Tongue (tissue), 2 donors: ENCODE data around the gene ELP2. TPM values are rescaled to one million over a fixed set of nuclear protein-coding genes. Genes with fewer than 3 reads are reported as not detected.
"Not testable (repeated sequence)": the region's sequence is repeated elsewhere in the genome, so short reads cannot be mapped to it uniquely, and the experiment has no call there.

Experiments used
- DNase-seq: peaks from one replicate; pipeline ENCODE4 v3.0.0-alpha.2; 2015
- total RNA-seq: library from RNA; depleted of rRNA; stranded (reverse); fragments of >200 nt; gene quantifications from one replicate; pipeline ENCODE4 v1.2.3, GENCODE V29; 2014

The ELP2 gene
- total RNA-seq, 1 donor from 2014 or later, result 96.2 TPM

DNA sequence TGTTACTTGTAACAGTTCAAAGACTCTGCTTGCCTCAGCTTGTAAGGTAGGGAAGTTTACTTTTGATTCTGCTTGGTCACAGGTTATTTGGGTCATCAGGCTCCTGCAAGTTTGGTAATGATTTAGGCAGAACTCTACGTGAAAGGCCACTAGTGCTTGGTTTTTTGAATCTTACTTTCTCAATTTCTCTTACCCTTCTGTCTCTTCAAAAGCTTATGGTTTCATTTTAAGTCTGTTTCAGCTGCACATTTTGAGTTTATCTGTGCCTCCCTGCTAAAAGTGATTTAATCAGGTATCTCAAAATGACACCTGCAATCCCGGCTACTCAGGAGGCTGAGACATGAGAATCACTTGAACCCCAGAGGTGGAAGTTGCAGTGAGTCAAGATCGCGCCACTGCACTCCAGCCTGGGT lies 31.3 kb downstream of the ELP2 start:
- DNase-seq, result no peak

DNA sequence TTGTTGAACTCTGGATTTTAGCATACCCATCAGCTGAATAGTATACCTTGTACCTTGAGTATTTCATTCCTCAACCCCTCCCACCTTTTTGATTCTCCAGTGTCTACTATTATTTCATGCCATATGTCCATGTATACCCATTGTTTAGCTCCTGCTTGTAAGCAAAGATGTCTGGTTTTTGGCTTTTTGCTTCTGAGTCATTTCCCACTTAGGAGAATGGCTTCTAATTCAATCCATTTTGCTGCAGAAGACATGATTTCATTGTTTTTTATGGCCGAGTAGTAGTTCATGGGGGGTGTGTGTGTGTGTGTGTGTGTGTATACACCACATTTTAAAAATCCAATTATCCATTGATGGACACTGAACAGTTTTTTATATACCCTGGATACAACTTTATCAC lies 33.3 kb downstream of the ELP2 start:
- no peak for DNase-seq

DNA sequence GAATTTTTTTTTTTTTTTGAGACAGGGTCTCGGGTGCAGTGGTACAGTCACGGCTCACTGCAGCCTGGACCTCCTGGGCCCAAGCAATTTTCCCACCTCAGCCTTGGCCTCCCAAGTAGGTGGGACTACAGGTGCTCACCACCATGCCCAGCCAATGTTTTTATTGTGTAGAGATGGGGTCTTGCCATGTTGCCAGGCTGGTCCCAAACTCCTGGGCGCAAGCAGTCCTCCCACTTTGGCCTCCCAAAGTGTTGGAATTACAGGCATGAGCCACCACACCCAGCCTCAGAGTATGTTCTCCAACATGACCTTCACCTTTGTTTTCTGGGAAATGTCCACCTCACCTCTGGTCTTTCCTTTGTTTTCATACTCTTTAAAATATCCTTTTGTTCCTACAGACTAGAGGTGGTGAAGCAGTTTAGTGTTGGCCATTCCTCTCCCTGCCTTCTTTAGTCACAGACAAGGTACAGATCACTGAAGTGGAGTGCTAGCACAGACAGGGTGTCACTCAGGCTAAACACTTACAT lies 38.1 kb downstream of the ELP2 start:
- no peak for DNase-seq

DNA sequence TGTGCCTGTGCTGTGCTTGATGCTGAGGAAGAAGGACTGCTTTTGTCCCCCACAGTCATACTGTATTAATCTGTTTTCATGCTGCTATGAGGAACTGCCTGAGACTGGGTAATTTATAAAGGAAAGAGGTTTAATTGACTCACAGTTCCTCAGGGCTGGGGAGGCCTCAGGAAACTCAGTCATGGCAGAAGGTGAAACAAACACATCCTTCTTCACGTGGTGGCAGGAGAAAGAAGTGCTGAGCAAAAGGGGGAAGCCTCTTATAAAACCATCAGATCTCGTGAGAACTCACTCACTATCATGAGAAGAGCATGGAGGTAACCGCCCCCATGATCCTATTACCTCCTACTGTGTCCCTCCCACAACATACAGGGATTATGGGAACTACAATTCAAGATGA lies 38.6 kb downstream of the ELP2 start:
- DNase-seq, result not testable (repeated sequence)

DNA sequence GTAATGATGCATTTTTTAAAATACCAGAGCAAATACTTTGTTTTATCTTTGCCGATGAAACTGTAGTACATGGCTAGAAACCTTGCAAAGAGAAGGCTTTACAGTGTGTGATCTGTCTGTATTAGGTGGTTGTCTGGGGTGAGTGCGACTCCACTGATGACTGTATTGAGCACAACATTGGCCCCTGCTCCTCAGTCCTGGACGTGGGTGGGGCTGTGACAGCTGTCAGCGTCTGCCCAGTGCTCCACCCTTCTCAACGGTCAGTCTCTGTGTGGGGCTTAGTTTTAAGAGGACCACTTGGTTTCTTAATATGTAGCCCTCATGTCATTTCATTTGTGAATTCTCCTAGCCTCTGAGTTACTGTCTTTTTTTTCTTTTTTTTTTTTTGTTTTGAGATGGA lies 40.2 kb downstream of the ELP2 start:
- no peak for DNase-seq

DNA sequence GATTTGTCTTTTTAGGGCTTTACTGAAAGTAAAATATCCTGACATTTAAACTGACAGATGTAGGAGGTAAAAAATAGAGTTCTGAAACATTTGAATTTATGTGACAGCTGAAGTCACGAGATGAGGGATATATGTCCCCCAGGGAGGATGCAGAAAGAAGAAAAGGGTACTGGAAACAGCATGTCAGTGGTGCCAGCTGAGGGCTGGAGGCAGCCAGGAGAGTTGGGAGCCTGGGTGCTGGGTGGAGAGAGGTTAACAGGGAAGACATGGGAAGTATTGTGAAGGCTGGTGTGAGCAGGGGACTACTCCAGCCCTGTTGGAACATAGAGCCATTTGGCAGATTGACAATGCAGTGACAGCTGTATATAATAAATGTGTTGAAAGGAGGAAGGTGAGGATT lies 45.8 kb downstream of the ELP2 start:
- no peak for DNase-seq

DNA sequence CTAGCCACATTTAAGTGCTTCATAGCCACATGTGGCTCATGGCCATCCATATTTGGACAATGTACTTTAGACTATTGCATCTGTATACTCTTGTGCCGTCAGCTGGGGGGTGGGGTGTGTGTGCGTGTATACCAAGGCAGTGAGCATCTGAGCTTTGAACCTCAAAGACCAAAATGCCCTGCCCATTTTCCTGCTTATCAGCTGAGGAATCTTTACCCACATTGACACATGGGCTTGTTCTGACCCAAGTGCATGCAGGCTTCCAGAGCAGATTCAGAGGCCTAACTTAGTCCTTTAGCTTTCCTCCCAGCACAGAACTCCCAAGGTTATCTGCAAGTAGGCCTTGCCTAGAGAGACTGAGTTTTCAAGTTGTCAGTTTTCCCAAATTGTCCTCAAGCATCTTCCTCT lies 46.5 kb downstream of the ELP2 start:
- no peak for DNase-seq

DNA sequence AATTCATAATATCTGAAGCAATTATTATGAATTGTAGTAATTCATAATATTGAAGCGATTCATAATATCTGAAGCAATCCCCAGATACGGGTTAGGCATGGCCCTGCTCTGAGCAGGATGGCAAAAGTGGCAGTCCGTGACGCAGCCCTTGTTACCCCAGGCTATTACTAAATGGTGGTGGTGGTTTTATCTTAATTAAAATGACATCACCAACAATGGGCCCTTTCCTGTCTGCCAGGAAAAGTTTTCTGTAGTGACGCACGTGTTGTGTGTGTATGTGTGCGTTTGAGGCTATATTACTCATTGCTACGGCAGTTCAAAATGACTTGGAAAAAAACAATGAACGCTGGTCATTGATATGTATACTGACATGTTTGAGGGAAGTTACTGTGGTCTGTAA lies 47.0 kb downstream of the ELP2 start:
- DNase-seq, result no peak

DNA sequence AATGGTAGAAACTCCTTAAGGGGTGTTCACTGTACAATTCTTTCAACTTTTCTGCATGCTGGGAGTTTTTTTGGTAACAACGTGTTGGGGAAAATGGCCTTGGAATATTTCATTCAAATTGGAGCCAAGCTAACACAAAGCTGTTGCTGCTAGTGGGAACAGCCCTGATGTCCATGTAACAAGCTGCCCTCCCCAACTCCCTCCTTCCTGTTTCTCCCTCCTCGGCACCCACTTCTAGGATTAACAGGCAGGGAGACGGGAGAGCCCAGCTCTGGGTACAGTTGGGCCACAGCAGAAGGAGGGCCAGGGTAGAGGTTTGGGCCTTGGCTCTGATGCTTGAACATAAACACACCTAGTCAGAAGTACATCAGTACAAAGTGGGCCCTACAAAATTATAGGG lies 48.2 kb downstream of the ELP2 start:
- DNase-seq, result no peak

DNA sequence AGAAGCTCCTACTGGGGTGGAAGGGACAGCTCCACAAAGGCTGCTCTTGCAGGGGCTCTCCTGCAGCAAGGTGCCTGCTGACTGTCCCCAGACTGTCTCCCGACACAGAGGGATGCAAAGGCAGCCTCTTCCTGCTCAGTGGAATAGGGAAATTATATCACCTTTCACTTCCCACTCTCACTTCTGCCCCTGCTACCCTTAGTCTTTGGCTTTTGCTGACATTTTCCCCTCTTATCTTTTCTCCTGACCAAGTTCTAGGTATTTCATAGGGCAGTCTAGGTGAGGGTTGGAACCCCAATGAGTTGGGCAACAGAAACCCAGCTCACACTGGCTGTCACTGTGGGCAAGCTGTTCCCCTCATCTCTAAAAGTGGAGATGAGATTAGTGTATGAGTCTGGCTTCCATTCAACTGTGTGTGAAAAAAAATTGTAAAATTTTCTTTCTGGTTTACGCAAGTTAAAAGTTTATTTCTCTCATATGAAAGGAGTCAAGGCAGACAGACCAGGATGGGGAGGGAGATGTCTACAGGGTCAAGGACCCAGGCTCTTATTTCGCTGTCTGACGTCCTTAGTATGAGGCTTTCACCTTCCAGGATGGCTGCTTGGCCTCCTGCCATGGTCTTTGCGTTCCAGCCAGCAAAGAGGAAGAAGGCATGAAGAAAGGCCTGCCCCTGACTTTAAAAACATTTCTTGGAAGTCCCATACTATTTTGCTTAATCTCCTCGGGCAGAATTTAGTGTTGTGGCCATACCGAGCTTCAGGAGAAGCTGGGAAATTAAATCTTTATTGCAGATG lies 50.1 kb downstream of the ELP2 start:
- DNase-seq, result peak; percentile 55

DNA sequence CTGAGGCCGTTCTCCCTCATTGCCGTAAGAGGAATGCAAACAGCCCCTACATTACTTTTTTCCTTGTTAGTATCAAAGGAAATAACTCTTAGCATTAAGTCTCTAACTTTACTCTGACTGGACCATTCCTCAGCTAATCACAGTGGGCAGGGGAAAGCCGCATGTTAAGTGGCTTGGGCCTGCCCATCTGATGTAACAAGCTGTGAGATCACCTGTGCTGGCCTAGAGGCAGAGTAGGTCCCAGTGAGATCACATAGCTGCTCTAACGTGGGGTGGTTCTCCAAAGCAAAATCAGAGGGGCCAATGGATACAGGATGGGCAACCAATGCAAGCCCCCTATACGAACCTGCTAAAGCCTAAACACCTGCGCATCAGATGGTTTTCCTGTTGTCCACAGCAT lies 51.7 kb downstream of the ELP2 start:
- DNase-seq, result no peak

DNA sequence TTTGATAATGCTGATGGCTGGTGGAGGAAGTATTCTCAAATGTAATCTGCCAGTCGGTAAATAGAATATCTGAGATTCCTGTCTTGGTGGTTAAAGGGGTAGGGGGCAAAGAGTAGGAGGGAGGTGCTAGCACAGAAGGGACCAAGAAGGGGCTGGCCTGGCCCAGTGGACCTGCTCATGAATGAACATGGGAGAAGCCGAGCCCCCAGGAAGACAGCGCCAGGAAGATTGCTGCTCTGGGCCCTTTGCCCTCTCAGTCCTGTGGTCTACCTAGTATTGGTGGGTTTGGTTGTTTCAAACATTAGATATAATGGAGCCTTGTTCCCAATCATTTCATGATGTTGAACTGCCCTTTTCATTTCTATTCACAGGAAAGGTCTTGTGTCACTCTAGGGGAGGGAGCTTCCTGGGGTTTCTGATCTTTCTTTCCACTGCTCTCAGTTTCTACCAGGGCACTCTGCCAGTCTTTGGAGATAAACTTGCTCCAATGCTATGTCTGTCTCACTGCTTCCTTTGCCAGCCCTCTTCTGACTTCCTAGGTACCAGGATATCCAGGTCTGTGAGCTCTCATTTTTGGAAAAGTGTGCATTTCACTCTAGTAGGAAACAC lies 52.3 kb downstream of the ELP2 start:
- no peak for DNase-seq

DNA sequence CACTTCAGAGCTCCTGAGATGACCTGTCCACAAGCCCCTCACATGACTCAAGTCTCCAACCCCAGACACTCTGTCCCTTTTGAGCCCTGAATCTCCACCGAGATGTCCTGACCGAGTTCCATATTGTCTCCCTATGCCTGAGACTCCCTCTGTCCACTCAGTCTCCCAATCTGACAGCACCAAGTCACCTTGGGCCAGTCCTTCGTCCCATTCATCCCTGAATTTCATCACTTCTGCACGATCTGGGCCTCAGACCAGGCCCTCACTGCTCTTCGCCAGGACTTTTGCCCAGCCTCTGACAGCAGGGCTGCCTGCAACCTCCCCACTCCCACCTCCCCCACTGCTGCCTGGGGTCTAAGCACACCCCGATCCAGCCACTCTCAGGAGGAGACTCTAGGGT lies 53.3 kb downstream of the ELP2 start:
- no peak for DNase-seq

DNA sequence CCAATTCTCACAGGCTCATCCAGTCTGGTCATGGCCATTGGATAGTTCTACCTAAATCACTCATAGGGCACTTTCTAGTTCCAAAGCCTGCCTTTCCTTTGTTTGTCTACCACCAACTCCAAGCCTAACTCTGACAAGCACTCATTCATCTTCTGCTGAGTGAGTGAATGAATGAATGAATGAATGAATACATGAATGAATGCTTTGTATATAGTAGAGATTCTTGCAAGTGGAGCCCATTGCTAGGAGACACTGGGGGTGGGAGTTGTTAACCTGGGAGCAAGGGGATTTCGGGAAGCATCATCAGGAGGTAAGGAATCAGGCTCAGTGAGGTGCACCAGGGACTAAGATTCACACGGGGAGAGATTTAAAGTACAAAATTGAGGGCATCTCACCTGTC lies 54.3 kb downstream of the ELP2 start:
- DNase-seq, result no peak

DNA sequence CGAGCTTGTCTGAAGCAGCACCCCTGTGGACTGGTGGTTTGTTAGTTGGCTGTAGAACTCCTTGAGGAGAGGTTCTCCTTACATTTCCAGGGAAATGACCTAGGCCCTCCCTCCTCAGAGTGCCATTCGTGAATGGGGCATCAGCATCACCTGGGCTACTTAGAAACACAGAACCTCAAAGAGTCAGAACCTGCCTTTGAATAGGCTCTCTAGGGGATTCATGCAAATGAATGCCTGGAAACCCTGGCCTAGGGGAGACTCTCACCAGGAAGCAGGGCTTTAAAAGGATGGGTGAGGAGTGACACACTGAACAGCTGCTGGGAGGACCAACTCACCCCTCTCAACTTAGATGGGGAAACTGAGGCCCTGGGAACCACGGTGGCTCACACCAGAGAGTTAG lies 55.5 kb downstream of the ELP2 start:
- no peak for DNase-seq

DNA sequence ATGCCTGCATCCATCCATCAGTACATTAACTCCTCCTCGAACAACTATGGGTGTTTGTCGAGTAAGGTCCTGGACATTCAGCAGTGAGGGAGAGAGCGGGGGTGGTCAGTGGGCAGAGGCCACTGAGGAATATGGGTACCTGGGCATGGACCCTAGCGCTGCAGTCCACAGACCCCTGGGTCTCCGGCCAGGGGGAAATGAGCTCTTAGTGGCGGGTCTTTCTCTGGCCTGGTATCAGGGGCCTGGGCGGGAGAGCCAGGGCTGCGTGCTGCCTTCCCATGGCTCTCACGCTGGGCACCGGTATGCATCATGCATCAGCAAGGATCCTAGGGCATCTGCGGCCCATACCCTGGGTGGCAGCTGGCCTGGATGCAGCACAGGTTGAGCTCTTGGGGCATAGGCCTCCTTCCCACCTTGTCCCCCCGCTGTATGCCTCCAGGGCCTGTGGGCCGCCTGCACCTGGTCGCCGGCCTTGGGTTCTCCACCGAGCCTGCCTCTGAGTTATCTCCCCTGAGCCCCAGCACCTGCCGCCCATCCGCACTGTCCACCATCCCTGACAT lies 56.3 kb downstream of the ELP2 start:
- no peak for DNase-seq

DNA sequence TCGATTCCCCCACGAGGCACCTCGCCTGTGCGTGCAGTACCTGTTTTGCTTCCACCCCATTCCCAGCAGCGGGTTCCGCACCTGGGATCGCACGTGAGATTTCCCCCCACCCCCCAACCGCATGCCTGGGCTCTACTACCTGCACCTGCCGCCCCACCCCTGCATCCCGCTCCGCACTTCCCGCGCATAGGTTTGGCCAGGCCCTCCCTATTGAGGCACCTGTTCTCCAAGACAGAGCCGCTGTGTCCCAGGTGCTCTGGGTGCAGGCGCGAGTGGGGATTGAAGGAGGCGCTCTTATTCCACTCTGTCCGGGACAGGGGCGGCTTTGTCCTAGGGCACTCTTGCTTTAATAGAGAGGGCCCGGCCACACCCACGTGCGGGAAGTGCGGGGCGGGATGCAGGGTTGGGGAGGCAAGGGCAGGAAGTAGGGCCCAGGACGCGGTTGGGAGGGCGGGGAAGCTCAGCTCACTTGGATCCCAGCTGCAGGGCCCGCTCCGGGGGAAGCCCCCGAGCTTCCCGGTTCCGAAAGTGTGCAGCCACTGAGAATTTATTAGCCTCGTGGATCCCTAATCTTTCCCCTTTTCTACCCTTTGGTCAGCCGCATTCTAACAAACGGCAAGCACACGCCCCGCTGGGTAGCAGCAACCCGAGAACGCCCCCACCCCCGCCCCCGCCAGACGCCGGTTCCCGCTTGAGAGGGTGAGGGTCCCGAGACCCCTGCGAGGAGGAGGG lies 56.9 kb downstream of the ELP2 start:
- DNase-seq, result peak; percentile 18

DNA sequence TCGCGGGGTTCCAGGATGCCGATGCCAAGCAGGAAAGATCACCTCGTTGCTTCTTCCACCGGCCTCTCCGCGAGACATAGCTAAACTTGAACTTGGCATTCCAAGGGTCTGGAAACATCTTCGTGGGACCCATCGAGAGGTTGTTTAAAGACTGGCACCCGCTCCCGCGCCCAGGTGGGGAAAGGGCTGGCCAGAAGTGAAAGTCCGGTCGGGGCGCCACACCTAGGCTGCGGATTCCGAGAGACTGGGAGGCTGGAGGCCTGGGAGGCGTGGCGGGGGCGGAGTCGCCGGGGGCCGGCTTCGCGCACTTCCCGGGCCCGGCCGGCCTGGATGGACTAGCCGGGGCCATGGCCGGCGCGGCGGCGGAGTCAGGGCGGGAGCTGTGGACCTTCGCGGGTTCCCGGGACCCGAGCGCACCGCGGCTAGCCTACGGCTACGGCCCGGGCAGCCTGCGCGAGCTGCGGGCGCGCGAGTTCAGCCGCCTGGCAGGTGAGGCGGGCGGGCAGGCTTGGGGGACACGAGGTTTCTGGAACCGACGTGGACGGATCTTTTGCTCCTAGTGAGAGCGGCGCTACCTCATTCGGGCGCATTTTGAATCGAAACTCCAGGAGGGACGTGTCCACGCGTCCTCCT lies 57.6 kb downstream of the ELP2 start, which contains the start of gene MOCOS:
Gene MOCOS, plus strand, starts transcription at position 305 of the 633 bp plus-strand sequence. Its CDS starts 43 bp downstream, at position 348.
- DNase-seq, result peak; percentile 66

DNA sequence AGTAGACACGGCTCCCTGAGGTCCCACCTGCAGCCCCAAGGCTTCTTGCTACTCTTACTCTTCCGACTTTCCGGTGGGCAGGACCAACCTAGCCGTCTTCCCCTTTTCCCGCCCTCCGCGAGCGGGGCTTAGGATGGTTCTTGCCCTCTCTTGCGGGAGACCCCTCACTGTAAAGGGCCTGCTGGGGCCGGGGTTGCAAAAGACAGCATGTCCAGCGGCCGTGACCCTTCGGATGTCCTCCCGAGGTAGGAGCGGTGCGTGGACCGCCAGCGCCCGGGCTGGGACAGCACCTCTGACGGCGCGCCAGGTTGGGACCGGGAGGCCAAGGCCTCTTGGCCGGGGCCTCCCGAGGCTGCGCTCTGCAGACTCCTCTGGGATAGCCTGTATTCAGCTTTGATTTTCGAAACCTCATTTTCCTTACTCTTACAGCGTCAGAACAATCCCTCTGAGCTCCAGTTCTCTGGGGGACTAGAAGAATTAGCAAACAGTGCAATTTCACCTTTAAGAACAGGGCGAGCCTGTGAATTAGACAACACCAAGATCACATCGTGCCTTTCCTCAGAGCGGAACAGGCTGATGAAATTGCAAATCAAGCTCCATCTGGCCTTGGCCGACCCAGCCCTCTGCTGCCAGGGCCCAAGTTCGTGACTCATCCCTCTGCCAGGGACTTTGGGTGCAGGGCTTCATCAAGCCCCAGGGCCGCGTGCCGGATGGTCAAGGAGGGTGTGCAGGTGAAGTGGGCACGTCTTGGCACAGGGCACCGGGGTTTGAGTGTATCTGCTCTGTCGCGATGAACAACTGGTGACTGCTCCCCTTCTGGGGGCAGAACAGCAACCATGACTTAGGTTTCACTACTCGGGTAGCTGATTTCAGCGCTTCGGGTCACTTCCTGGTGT lies 58.4 kb downstream of the ELP2 start:
- no peak for DNase-seq

DNA sequence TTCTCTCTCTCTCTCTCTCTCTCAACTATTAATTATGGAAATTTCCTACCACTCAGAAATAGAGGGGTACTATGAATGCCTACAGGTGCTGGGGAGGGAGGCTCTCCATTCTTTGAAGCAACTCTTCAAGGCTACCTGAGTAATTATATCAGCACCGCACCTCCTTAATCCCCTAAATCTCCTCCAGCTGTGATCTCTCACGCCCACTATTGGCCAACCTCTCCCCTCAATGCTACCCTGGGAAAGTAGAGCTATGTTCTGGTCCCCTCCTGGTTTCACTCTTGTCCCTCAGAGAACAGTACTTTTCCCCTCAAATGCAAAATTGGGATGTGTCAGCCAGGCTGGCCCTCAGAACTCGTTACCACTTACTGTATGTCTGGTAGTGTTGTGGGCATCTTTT lies 59.2 kb downstream of the ELP2 start:
- DNase-seq, result no peak

DNA sequence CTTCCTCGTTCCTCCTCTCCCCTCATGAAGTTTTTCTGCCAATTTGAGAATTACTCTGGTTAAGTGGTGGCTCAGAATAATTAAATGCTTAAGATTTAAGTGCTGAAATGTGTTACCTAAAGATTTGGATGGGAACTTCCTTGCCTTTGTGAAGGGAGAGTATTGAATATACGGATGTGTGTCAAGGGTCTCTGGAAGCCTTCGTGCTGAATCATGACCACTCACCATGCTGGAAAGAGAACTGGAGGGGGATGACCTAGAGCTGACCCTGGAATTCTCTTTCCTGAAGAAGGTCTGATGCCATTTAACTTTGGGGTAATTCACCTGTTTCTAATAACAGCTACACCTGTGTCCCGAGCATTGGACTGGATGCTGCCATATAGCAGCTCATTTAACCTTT lies 59.8 kb downstream of the ELP2 start:
- no peak for DNase-seq
